ENCODE results near the gene PYGO2.

- TF ChIP-seq, protein P1, sequence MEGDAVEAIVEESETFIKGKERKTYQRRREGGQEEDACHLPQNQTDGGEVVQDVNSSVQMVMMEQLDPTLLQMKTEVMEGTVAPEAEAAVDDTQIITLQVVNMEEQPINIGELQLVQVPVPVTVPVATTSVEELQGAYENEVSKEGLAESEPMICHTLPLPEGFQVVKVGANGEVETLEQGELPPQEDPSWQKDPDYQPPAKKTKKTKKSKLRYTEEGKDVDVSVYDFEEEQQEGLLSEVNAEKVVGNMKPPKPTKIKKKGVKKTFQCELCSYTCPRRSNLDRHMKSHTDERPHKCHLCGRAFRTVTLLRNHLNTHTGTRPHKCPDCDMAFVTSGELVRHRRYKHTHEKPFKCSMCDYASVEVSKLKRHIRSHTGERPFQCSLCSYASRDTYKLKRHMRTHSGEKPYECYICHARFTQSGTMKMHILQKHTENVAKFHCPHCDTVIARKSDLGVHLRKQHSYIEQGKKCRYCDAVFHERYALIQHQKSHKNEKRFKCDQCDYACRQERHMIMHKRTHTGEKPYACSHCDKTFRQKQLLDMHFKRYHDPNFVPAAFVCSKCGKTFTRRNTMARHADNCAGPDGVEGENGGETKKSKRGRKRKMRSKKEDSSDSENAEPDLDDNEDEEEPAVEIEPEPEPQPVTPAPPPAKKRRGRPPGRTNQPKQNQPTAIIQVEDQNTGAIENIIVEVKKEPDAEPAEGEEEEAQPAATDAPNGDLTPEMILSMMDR (IDR thresholded peaks at IDR 0.05) = no peak
- TF ChIP-seq POLR2A (IDR thresholded peaks at IDR 0.05) = no peak
- TF ChIP-seq POLR2AphosphoS5 (IDR thresholded peaks at IDR 0.05) = no peak
Measured at GRCh38 chr1:154934358-154934948, 27.1 kb downstream of the PYGO2 start.

Measured in gastroesophageal sphincter (tissue), 3 donors.